Spinal cord (tissue), 10 donors: ENCODE data around the gene STAT4. TPM values are rescaled to one million over a fixed set of nuclear protein-coding genes. Genes with fewer than 3 reads are reported as not detected.

Source experiments
- DNase-seq, 6 donors: peaks; one replicate each; pipeline versions ENCODE4 v3.0.0 to v3.0.0-alpha.2; 2013 to 2015; ENCODE audit warnings: low spot score in 6 of 6, low read depth in 4 of 6
- H3K27ac ChIP-seq: one replicate; pipeline ENCODE4 v1.5.1; 2013; ENCODE audit warnings: low read depth, low read length, control low read depth
- H3K27me3 ChIP-seq: one replicate; pipeline ENCODE4 v1.6.1; 2013; ENCODE audit warnings: low read length; ENCODE audit not compliant: control insufficient read depth, insufficient read depth
- H3K36me3 ChIP-seq: one replicate; pipeline ENCODE4 v1.6.1; 2013; ENCODE audit warnings: low read length; ENCODE audit not compliant: control insufficient read depth, insufficient read depth
- H3K4me1 ChIP-seq: one replicate; pipeline ENCODE4 v1.6.1; 2013; ENCODE audit warnings: low read length; ENCODE audit not compliant: control insufficient read depth, insufficient read depth
- H3K4me3 ChIP-seq: one replicate; pipeline ENCODE4 v1.5.1; 2013; ENCODE audit warnings: low read depth, low read length, control low read depth
- H3K9me3 ChIP-seq: one replicate; pipeline ENCODE4 v1.6.1; 2013; ENCODE audit warnings: low read length; ENCODE audit not compliant: control insufficient read depth, insufficient read depth
- WGBS: methylation state at CpG from one replicate; pipeline ENCODE4 v1.1.5; 2013; ENCODE audit warnings: missing lambda C conversion rate; ENCODE audit not compliant: insufficient coverage; 5-methylcytosine and 5-hydroxymethylcytosine counted together
- polyA plus RNA-seq, 2 donors: library from polyadenylated mRNA; unstranded; fragments of 120-200 nt; gene quantifications; one replicate each; pipeline ENCODE4 v1.2.1, GENCODE V29; 2013; ENCODE audit not compliant: insufficient read length in 2 of 2
- total RNA-seq, 2 donors: library from RNA; depleted of rRNA in 1 of 2; stranded (reverse); fragments of 120-200 nt in 1 of 2; fragments of >200 nt in 1 of 2; gene quantifications; one replicate each; pipeline versions ENCODE4 v1.2.3 to v1.2.4, GENCODE V29; 2013 to 2014
- donor health status: healthy.

The STAT4 gene
- total and polyA plus RNA-seq, 4 donors = 2.5 to 8.9 (median 7.4) TPM

GRCh38 chr2:191053256-191053655, 97.5 kb downstream of the STAT4 start:
- WGBS = 75% methylated on average over 2 of the region's 6 CpGs
- no peak overlapping the region for H3K4me3 ChIP-seq
- DNase-seq = no peak
- no peaks in the 10 kb centered on the region for H3K9me3 ChIP-seq
- no peaks in the 10 kb centered on the region for H3K36me3 ChIP-seq
- no peaks in the 10 kb centered on the region for H3K4me1 ChIP-seq
- no peaks in the 10 kb centered on the region for H3K27me3 ChIP-seq
- H3K27ac ChIP-seq = no peak overlapping the region

- H3K27ac ChIP-seq = no peak overlapping the region
- peak in 5 of 6 donors; percentile 20 to 92 (median 53) for DNase-seq
- 73% methylated on average over 4 of the region's 10 CpGs for WGBS
These were observed 98.7 kb downstream of the STAT4 start for GRCh38 chr2:191051825-191052778.

GRCh38 chr2:191051177-191051576, 99.6 kb downstream of the STAT4 start:
- H3K9me3 ChIP-seq = no peaks in the 10 kb centered on the region
- no peak overlapping the region for H3K27ac ChIP-seq
- 100% methylated on average over 1 of the region's 3 CpGs for WGBS
- H3K36me3 ChIP-seq = no peaks in the 10 kb centered on the region
- no peak overlapping the region for H3K4me3 ChIP-seq
- no peaks in the 10 kb centered on the region for H3K27me3 ChIP-seq
- H3K4me1 ChIP-seq = no peaks in the 10 kb centered on the region
- DNase-seq = no peak

More at GRCh38 chr2:191051825-191052778, 98.7 kb downstream of the STAT4 start:
- no peaks in the 10 kb centered on the region for H3K9me3 ChIP-seq
- no peak overlapping the region for H3K4me3 ChIP-seq
- no peaks in the 10 kb centered on the region for H3K4me1 ChIP-seq
- H3K36me3 ChIP-seq = no peaks in the 10 kb centered on the region
- no peaks in the 10 kb centered on the region for H3K27me3 ChIP-seq

GRCh38 chr2:191050640-191050987, 100.2 kb downstream of the STAT4 start:
- Histone ChIP-seq H3K27me3 (no peaks in the 10 kb centered on the region), H3K36me3 (no peaks in the 10 kb centered on the region), H3K9me3 (no peaks in the 10 kb centered on the region), H3K27ac (no peak overlapping the region), H3K4me1 (no peaks in the 10 kb centered on the region), H3K4me3 (no peak overlapping the region)
- no CpG with 5 or more reads among the region's 1 CpG for WGBS
- no peak for DNase-seq

GRCh38 chr2:191049728-191050639, 100.8 kb downstream of the STAT4 start:
- 0% methylated on average over 2 of the region's 4 CpGs for WGBS
- peak in 2 of 6 donors; percentile 11 to 86 for DNase-seq
- no peak overlapping the region for H3K27ac ChIP-seq

GRCh38 chr2:191048073-191048472, 102.7 kb downstream of the STAT4 start:
- Histone ChIP-seq H3K4me1 (no peaks in the 10 kb centered on the region), H3K4me3 (no peak overlapping the region), H3K27ac (no peak overlapping the region), H3K27me3 (no peaks in the 10 kb centered on the region), H3K9me3 (peaks cover 6% of the 10 kb centered on the region), H3K36me3 (no peaks in the 10 kb centered on the region)
- no peak for DNase-seq
- 100% methylated on average over 1 of the region's 3 CpGs for WGBS

More at GRCh38 chr2:191049728-191050639, 100.8 kb downstream of the STAT4 start:
- H3K4me3 ChIP-seq = no peak overlapping the region
- no peaks in the 10 kb centered on the region for H3K27me3 ChIP-seq
- no peaks in the 10 kb centered on the region for H3K9me3 ChIP-seq
- H3K4me1 ChIP-seq = no peaks in the 10 kb centered on the region
- H3K36me3 ChIP-seq = no peaks in the 10 kb centered on the region

GRCh38 chr2:191045141-191045540, 105.7 kb downstream of the STAT4 start:
- Histone ChIP-seq H3K9me3 (peaks cover 6% of the 10 kb centered on the region), H3K4me3 (no peak overlapping the region), H3K4me1 (no peaks in the 10 kb centered on the region), H3K27me3 (no peaks in the 10 kb centered on the region), H3K36me3 (no peaks in the 10 kb centered on the region), H3K27ac (no peak overlapping the region)
- WGBS = no CpG with 5 or more reads among the region's 1 CpG
- no peak for DNase-seq

- no peaks in the 10 kb centered on the region for H3K36me3 ChIP-seq
- H3K9me3 ChIP-seq = peaks cover 6% of the 10 kb centered on the region
- no peaks in the 10 kb centered on the region for H3K4me1 ChIP-seq
- WGBS = no CpG with 5 or more reads among the region's 3 CpGs
- H3K27ac ChIP-seq = no peak overlapping the region
- DNase-seq = no peak
- no peak overlapping the region for H3K4me3 ChIP-seq
- no peaks in the 10 kb centered on the region for H3K27me3 ChIP-seq
These were observed 107.4 kb downstream of the STAT4 start for GRCh38 chr2:191043438-191043837.

- Histone ChIP-seq H3K27me3 (no peaks in the 10 kb centered on the region), H3K4me3 (no peak overlapping the region), H3K27ac (no peak overlapping the region), H3K4me1 (no peaks in the 10 kb centered on the region), H3K36me3 (no peaks in the 10 kb centered on the region), H3K9me3 (peaks cover 6% of the 10 kb centered on the region)
- DNase-seq = no peak
- 100% methylated on average over 2 of the region's 3 CpGs for WGBS
These were observed 109.2 kb downstream of the STAT4 start for GRCh38 chr2:191041418-191042161.
